Brain microvascular endothelial cell (primary cell): ENCODE data around the gene HS3ST3B1.

Experiments
- DNase-seq: peaks from one replicate; pipeline ENCODE4 v3.0.0-alpha.2; 2020
- H3K27ac ChIP-seq: fragments of 250-450 bp; sonication (Bioruptor Pico); 2 replicates; pipeline ENCODE4 v1.5.1; 2020; ENCODE audit warnings: mild to moderate bottlenecking, moderate library complexity
- H3K27me3 ChIP-seq: fragments of 250-450 bp; sonication (Bioruptor Pico); replicated peaks from 2 replicates; pipeline ENCODE4 v1.5.1; 2020; ENCODE audit warnings: mild to moderate bottlenecking
- H3K36me3 ChIP-seq: fragments of 250-450 bp; sonication (Bioruptor Pico); replicated peaks from 2 replicates; pipeline ENCODE4 v1.5.1; 2020; ENCODE audit warnings: mild to moderate bottlenecking
- H3K4me3 ChIP-seq: 2 replicates; pipeline ENCODE4 v1.5.1; 2011; ENCODE audit warnings: low read depth, mild to moderate bottlenecking, control low read depth, low read length, moderate library complexity
- CTCF ChIP-seq: IDR thresholded peaks from 2 replicates; pipeline ENCODE4 v1.5.1; 2011; ENCODE audit warnings: low read depth, mild to moderate bottlenecking, moderate library complexity, low read length, control low read depth, inconsistent platforms; ENCODE audit errors: missing control alignments
- in situ Hi-C: cut with HindIII; loops from 2 replicates; pipeline ENCODE4 v1.10.0; 2017; ENCODE audit warnings: low sequenced_read_pairs, low pct_ligation_motif_present

Gene HS3ST3B1

GRCh38 chr17:14301279-14302090, 604 bp downstream of the HS3ST3B1 start:
- Histone ChIP-seq H3K27ac (peak overlapping the region; percentile 22), H3K36me3 (no peaks in the 10 kb centered on the region), H3K27me3 (peaks cover 1% of the 10 kb centered on the region), H3K4me3 (peak overlapping the region; percentile 90)
- in situ Hi-C loops: loop anchor here (25.0 kb wide), 1 partner anchor 714 kb away; no protein-coding TSS in a partner anchor
- peak; percentile 2 for TF ChIP-seq CTCF
- DNase-seq: no peak

- in situ Hi-C loops: loop anchor here (25.0 kb wide), 1 partner anchor 715 kb away; no protein-coding TSS in a partner anchor
- no peak for TF ChIP-seq CTCF
- Histone ChIP-seq H3K27ac (peak overlapping the region; percentile 22), H3K4me3 (peak overlapping the region; percentile 90), H3K36me3 (no peaks in the 10 kb centered on the region), H3K27me3 (no peaks in the 10 kb centered on the region)
- DNase-seq: peak; percentile 46
Observed at GRCh38 chr17:14302091-14302430, 1.2 kb downstream of the HS3ST3B1 start.

- H3K27ac ChIP-seq: peak overlapping the region; percentile 22
- in situ Hi-C loops: loop anchor here (25.0 kb wide), 1 partner anchor 715 kb away; no protein-coding TSS in a partner anchor
- peak overlapping the region; percentile 90 for H3K4me3 ChIP-seq
- no peaks in the 10 kb centered on the region for H3K27me3 ChIP-seq
- no peaks in the 10 kb centered on the region for H3K36me3 ChIP-seq
- peak; percentile 66 for TF ChIP-seq CTCF
- DNase-seq: peak; percentile 68
Observed at GRCh38 chr17:14302431-14303099, 1.7 kb downstream of the HS3ST3B1 start.

GRCh38 chr17:14303343-14304221, 2.7 kb downstream of the HS3ST3B1 start:
- Histone ChIP-seq H3K27ac (no peak overlapping the region), H3K27me3 (no peaks in the 10 kb centered on the region), H3K4me3 (peak overlapping the region; percentile 90), H3K36me3 (no peaks in the 10 kb centered on the region)
- in situ Hi-C loops: loop anchor here (25.0 kb wide), 1 partner anchor 716 kb away; no protein-coding TSS in a partner anchor
- DNase-seq: no peak
- TF ChIP-seq CTCF: no peak

- no peaks in the 10 kb centered on the region for H3K36me3 ChIP-seq
- H3K4me3 ChIP-seq: peak overlapping the region; percentile 90
- no peak for DNase-seq
- TF ChIP-seq CTCF: no peak
- H3K27me3 ChIP-seq: no peaks in the 10 kb centered on the region
- in situ Hi-C loops: loop anchor here (25.0 kb wide), 1 partner anchor 717 kb away; no protein-coding TSS in a partner anchor
- H3K27ac ChIP-seq: no peak overlapping the region
Observed at GRCh38 chr17:14304222-14304772, 3.4 kb downstream of the HS3ST3B1 start.
